ENCODE measurements around the gene BEX3.

DNA sequence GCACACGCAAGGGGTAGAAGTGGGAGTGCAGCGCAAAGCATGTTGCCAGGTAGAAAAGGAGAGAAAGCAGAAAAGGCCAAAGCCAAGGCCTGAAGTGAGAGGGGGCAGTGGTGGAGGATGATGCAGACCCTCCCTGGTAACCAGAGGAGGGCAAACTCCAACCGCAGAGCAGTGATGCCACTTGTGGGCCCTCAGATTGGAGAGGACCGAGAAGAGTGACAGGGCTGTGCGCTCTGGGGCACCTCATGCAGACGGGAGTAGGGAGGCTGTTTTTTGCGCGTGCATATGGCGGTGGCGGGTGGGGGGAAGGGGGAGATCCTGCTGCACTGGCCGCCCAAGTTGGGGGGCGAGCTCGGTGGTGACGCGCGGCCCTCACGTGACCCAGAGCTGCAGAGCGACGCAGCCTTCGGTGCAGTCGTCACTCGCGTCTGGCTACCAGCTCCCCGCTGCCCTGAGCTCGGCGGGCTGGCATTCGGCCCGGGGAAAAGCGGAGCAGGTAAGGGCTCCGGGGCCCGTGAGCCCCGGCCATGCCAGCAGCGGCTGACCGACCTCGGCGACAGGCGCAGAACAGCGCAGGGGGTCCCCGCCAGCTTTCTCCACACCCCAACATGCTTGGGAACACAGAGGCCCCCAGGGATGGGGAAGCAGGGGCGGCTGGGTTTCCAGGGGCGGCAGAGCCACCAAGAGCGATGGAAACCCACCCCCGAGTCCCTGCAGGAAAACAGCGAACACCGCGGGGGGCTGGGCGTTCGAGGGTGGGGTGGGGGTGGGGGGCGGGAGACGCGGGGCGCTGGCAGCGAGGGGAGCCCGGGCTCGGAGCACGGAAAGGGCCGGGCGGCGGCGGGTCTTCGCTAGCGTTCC, at the start of gene BEX3:
- TF ChIP-seq, protein P1, sequence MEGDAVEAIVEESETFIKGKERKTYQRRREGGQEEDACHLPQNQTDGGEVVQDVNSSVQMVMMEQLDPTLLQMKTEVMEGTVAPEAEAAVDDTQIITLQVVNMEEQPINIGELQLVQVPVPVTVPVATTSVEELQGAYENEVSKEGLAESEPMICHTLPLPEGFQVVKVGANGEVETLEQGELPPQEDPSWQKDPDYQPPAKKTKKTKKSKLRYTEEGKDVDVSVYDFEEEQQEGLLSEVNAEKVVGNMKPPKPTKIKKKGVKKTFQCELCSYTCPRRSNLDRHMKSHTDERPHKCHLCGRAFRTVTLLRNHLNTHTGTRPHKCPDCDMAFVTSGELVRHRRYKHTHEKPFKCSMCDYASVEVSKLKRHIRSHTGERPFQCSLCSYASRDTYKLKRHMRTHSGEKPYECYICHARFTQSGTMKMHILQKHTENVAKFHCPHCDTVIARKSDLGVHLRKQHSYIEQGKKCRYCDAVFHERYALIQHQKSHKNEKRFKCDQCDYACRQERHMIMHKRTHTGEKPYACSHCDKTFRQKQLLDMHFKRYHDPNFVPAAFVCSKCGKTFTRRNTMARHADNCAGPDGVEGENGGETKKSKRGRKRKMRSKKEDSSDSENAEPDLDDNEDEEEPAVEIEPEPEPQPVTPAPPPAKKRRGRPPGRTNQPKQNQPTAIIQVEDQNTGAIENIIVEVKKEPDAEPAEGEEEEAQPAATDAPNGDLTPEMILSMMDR (IDR thresholded peaks at IDR 0.05; ENCODE audit: insufficient read depth, low read length): no peak
- TF ChIP-seq POLR2AphosphoS5 (IDR thresholded peaks at IDR 0.05; ENCODE audit: low read depth) (no peak), GABPA (IDR thresholded peaks at IDR 0.05; ENCODE audit: low read depth) (no peak), REST (IDR thresholded peaks at IDR 0.05; ENCODE audit: insufficient replicate concordance, low read depth) (no peak), SPI1 (IDR thresholded peaks at IDR 0.05; ENCODE audit: borderline replicate concordance, low read depth) (no peak)
